AML-193 (cell line): ENCODE measurements around the gene CLCNKB.
"Not testable (repeated sequence)": the region's sequence is repeated elsewhere in the genome, so short reads cannot be mapped to it uniquely, and the experiment has no call there.

Experiments
- DNase-seq, 2 experiments: peaks; one replicate each; lab custom pipeline; 2025; lab: John Stamatoyannopoulos, UW

The CLCNKB gene

DNA sequence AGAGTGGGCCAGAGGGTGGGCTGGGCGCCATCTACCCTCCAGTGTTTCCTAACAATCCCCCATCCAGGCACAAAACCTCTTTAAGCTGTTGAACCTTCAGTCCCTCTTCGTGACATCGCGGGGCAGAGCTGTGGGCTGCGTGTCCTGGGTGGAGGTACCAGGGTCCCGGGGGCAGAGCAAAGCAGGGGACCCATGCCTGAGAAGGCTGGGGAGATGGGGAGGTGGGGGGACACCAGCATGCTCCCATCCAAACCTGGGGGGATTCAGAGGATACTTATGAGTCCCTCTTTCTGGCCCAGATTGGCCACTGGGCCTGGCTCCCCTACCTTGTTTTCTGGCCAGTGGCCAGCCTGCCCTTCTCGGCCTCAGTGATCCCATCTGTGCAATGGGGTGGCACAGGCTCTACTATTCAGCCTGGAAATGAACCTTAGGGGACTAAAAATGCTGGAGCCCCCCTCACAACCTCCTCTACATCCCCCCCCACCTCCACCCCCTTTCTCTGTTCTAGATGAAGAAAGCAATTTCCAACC is 10.4 kb upstream of the CLCNKB start:
- not testable (repeated sequence) for DNase-seq

GRCh38 chr1:16036461-16036860 is 7.1 kb upstream of the CLCNKB start:
- DNase-seq, result not testable (repeated sequence)

DNA sequence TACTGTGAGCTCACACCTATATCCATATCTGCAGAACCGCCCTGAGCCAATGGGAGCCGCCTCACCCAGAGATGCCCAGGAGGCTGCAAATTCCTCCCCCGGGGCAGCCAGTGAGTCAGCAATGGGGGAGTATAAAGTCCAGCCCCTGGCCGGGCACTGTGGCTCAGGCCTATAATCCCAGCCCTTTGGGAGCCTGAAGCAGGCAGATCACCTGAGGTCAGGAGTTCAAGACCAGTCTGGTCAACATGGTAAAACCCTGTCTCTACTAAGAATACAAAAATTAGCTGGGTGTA is 5.0 kb upstream of the CLCNKB start:
- DNase-seq, result no peak

DNA sequence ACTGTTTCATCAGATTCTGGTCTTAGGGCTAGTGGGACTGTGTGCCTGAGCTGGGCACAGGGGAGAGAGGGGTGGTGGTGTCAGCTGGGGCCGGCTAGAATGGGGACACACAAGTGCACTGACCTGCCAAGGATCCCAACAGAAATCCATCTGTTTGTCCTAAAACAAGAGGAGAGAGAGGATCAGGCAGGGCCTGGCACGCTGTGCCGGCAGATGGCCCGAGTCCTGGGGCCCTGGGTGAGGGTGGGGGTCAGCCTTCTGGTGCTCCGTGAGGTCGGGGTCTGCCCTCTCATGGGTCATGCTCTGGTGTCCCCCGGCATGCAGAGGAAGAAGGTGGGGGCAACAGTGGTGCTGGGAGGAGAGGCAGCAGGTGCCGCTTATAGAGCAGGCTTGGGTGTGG is 3.7 kb upstream of the CLCNKB start:
- not testable (repeated sequence) for DNase-seq

- no peak for DNase-seq
Measured at GRCh38 chr1:16041200-16041599, 2.4 kb upstream of the CLCNKB start.

- no peak for DNase-seq
Measured at GRCh38 chr1:16042096-16042495, 1.5 kb upstream of the CLCNKB start.

DNA sequence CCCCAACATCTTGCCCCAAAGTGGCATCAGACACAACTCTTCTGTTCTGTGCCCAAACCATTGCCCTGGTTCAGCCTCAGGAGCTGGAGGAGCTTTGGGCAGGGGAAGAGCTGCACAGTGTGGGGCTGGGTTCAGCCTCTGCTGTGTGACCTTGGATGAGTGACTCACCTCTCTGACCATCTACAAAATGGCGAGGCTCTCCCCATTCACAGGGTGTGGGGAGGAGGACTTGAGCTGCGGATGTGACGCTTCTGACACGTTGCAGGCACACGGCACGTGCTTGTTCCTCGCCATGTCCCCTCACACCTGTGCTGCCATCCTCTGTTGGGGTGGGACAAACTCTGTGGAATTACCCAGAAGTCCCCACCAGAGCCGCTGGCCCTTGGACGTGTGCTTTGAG is 928 bp upstream of the CLCNKB start:
- DNase-seq, result not testable (repeated sequence)

DNA sequence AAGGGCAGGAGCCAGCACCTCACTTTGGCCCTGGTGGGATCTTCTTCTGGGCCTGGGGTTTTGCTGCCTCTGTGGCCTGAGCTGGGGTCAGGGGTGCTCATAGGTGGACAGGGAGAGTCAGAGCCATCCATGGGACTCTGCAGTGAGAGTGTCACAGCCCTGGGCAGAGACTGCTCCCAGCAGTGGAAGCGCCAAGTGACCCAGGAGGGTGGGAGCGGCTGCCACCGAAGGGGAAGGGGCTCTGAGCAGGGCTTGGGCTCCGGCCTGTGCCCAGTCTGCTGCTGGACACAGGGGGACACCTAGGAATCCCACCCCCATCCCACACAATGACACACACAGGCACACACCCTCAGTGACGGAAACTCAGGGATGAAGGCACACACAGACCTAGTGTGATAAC is 368 bp downstream of the CLCNKB start:
- DNase-seq, result no peak

- no peak for DNase-seq
Measured at GRCh38 chr1:16046842-16047241, 3.3 kb downstream of the CLCNKB start.

- DNase-seq, result no peak
Measured at GRCh38 chr1:16047791-16048475, 4.4 kb downstream of the CLCNKB start.

GRCh38 chr1:16048573-16049189 is 5.1 kb downstream of the CLCNKB start:
- DNase-seq, result no peak

- no peak for DNase-seq
Measured at GRCh38 chr1:16050328-16050727, 6.7 kb downstream of the CLCNKB start.

DNA sequence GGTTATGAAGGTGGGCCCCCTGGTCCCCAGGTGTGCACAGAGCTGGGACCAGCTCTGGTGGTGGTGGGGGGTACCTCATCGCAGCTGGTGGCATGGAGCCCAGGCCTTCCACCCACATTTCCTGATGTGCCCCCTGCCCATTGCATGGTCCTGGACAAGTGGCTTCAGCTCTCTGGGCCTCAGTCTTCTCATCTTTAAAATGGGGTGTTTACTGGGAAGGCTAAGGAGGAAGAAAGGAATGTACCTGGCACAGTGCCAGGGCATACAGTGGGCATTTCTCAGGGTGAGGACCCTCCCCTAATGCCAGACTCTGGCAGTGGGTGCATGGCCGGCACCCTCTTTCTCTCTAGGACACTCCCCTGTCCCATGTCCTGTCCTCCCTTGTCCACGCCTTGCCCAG is 7.5 kb downstream of the CLCNKB start:
- DNase-seq, result no peak

- DNase-seq, result not testable (repeated sequence)
Measured at GRCh38 chr1:16051949-16052348, 8.4 kb downstream of the CLCNKB start.

DNA sequence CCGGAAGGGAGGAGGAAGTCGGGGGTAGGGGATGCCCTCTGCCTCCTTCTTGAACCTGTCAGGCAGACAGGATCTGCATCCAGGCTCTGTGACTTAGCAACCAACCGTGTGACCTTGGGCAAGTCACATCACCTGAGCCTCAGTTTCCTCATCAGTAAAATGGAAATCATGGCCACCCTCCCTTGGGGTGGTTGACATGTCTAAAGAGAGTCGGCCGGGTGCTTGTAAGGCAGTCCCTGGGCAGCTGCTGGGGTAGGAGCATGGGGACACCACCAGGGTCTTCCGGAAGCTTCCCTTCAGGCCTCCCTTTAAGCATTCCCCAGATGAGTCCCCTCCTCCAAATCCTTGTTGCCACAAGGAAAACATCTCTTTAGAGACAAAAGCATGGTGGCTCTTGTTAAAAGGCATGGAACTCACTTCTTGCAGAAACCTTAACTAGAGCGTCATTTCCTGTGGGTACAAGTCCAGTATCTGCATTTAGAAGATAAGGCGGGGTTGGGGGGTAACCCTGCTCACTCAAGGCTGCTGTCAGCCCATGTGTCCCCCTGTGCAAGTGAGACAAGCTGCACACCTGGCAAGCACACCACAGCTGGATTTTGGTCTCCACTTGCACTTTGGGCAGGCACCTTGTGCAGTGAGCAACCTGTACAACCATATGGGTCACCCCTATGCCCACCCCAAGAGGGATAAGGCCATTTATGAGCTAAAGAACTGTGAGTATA is 10.4 kb downstream of the CLCNKB start:
- no peak for DNase-seq

DNA sequence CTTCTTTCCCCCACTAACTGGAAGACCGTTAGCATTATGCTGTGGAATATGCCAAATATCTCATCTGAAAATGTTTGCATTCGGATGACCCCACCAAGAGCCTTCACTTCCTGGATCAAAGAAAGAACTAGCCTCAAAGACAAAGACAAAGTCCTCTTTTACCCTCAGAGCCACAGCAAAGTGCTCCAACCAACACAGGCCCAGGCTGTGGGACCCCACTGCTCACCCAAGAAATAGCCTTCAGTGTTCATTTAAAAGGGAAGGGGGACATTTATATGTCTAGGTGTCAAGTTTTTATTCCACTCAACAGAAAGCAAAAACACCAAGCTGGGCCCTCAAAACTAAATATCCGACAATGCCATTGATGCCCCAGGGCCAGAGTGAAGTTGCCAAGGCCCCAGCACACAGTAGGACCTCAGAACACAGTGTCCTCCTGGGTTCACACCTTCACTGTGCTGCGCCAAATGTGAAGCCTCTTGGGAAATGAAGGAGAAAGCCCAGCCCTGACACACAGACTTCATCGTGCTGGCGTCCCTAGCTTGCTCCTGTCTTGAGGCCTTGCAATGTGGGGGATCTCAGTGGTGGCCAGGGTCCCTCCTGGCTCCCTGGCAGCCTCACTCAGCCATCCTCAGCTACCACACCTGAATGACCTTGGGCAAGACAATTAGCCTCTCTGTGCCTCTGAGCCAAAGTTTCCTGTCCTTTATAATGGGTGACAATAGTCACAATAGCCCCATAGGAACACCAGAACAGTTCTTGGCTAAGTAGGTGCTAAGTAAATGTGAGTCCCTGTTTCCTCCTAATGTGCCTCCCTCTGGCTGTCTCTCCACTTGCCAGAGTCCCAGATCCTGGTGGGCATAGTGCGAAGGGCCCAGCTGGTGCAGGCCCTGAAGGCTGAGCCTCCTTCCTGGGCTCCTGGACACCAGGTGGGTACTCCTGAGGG is 11.3 kb downstream of the CLCNKB start:
- DNase-seq, result no peak

GRCh38 chr1:16055613-16056520 is 12.3 kb downstream of the CLCNKB start:
- DNase-seq, result peak; percentile 53 to 60

DNA sequence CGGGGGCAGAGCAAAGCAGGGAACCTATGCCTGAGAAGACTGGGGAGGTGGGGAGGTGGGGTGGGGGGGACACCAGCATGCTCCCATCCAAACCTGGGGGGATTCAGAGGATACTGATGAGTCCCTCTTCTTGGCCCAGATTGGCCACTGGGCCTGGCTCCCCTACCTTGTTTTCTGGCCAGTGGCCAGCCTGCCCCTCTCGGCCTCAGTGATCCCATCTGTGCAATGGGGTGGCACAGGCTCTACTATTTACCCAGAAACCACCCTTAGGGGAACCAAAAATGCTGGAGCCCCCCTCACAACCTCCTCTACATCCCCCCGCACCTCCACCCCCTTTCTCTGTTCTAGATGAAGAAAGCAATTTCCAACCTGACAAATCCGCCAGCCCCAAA is 12.9 kb downstream of the CLCNKB start:
- DNase-seq, result not testable (repeated sequence)

GRCh38 chr1:16057314-16057915 is 13.8 kb downstream of the CLCNKB start:
- not testable (repeated sequence) for DNase-seq

DNA sequence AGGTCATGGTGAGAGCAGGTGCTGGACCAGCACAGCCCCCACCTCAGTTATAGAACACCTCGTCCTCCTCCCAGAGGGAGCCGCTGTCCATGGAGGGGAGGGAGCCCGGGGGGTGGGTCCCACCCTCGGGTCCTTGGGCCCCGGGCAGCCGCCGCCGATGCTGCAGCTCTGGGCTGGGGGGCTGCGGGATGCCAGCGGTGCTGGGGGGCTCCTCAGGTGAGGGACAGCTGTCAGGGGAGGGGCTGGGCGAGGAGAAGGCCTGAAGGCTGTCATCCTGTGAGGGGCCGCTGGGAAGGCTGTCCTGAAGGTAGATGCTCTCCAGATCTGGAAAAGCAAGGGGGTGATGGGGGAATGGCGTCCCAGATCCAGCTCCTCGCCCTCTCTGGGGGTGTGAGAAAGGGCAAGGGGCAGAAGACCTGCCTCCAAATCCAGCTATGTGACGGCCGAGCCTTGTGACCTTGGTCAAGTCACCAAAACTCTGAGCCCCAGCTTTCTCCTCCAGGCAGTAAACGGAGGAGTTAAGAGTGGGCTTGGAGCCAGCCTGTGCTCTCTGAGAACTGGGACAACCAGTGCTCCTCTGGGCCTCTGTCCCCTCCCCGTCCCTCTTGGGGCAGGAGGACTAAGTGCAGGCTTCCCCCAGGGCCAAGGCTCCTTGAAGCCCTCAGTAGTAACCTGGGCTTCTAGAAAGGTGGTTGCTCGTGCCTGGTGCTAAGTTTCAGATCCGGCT is 15.0 kb downstream of the CLCNKB start:
- DNase-seq, result not testable (repeated sequence)
